ENCODE measurements around the gene HACD1. TPM values are rescaled to one million over a fixed set of nuclear protein-coding genes. Genes with fewer than 3 reads are reported as not detected.

Gene HACD1
- total RNA-seq, 4 donors from 2014 or later, result 2.6 to 48.9 (median 18.4) TPM

- H3K36me3 ChIP-seq, result no peaks in the 10 kb centered on the region
- no peaks in the 10 kb centered on the region for H3K4me1 ChIP-seq
- no peak for TF ChIP-seq POLR2A (IDR thresholded peaks at IDR 0.05)
- TF ChIP-seq, protein P1, sequence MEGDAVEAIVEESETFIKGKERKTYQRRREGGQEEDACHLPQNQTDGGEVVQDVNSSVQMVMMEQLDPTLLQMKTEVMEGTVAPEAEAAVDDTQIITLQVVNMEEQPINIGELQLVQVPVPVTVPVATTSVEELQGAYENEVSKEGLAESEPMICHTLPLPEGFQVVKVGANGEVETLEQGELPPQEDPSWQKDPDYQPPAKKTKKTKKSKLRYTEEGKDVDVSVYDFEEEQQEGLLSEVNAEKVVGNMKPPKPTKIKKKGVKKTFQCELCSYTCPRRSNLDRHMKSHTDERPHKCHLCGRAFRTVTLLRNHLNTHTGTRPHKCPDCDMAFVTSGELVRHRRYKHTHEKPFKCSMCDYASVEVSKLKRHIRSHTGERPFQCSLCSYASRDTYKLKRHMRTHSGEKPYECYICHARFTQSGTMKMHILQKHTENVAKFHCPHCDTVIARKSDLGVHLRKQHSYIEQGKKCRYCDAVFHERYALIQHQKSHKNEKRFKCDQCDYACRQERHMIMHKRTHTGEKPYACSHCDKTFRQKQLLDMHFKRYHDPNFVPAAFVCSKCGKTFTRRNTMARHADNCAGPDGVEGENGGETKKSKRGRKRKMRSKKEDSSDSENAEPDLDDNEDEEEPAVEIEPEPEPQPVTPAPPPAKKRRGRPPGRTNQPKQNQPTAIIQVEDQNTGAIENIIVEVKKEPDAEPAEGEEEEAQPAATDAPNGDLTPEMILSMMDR (IDR thresholded peaks at IDR 0.05), result peak; percentile 85 to 88 (median 87)
- intact Hi-C loops (cut with DNase I; ENCODE audit: low total_unique reads), result loop anchor here (10.0 kb wide), 1 partner anchor 137 kb away; no protein-coding TSS in a partner anchor
- H3K9me3 ChIP-seq, result no peaks in the 10 kb centered on the region
- no peaks in the 10 kb centered on the region for H3K27me3 ChIP-seq
- H3K4me3 ChIP-seq, result no peak overlapping the region
- no peak overlapping the region for H3K27ac ChIP-seq
- DNase-seq, result no peak
These were observed 9.4 kb downstream of the HACD1 start for GRCh38 chr10:17607603-17608332.

- intact Hi-C loops (cut with DNase I; ENCODE audit: low total_unique reads), result loop anchor here (10.0 kb wide), 1 partner anchor 138 kb away; no protein-coding TSS in a partner anchor
These were observed 10.1 kb downstream of the HACD1 start for GRCh38 chr10:17607060-17607459.

GRCh38 chr10:17606547-17607040 lies 10.6 kb downstream of the HACD1 start:
- TF ChIP-seq POLR2A (IDR thresholded peaks at IDR 0.05), result no peak
- TF ChIP-seq, protein P1 (IDR thresholded peaks at IDR 0.05), result no peak
- H3K4me1 ChIP-seq, result no peaks in the 10 kb centered on the region
- no peaks in the 10 kb centered on the region for H3K36me3 ChIP-seq
- no peak for DNase-seq
- no peaks in the 10 kb centered on the region for H3K27me3 ChIP-seq
- intact Hi-C loops (cut with DNase I; ENCODE audit: low total_unique reads), result loop anchor here (10.0 kb wide), 1 partner anchor 138 kb away; no protein-coding TSS in a partner anchor
- no peaks in the 10 kb centered on the region for H3K9me3 ChIP-seq
- no peak overlapping the region for H3K27ac ChIP-seq
- no peak overlapping the region for H3K4me3 ChIP-seq

More at GRCh38 chr10:17607060-17607459, 10.1 kb downstream of the HACD1 start:
- no peak overlapping the region for H3K27ac ChIP-seq
- DNase-seq, result no peak
- no peaks in the 10 kb centered on the region for H3K9me3 ChIP-seq
- no peak for TF ChIP-seq POLR2A (IDR thresholded peaks at IDR 0.05)
- TF ChIP-seq, protein P1 (IDR thresholded peaks at IDR 0.05), result no peak
- H3K4me3 ChIP-seq, result no peak overlapping the region
- H3K4me1 ChIP-seq, result no peaks in the 10 kb centered on the region
- H3K36me3 ChIP-seq, result no peaks in the 10 kb centered on the region
- H3K27me3 ChIP-seq, result no peaks in the 10 kb centered on the region

DNA sequence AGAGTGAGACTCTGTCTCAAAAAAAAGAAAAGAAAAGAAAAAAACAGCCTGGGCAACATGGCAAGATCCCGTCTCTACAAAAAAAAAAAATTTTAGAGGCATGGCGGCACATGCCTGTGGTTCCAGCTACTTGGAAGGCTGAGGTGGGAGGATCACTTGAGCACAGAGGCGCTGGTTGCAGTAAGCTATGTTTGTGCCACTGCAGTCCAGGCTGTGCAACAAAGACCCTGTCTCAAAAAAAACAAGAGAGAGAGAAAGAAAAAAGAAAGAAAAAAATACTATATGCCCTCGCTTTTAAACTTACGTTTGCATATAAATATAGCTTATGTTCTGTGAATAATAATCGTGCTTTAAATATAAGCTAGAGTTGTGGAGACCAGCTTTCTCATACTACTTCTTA lies 11.2 kb downstream of the HACD1 start:
- no peak for TF ChIP-seq POLR2A (IDR thresholded peaks at IDR 0.05)
- TF ChIP-seq, protein P1 (IDR thresholded peaks at IDR 0.05), result no peak
- no peak overlapping the region for H3K4me3 ChIP-seq
- H3K9me3 ChIP-seq, result no peaks in the 10 kb centered on the region
- H3K27me3 ChIP-seq, result no peaks in the 10 kb centered on the region
- no peaks in the 10 kb centered on the region for H3K36me3 ChIP-seq
- no peak overlapping the region for H3K27ac ChIP-seq
- no peak for DNase-seq
- no peaks in the 10 kb centered on the region for H3K4me1 ChIP-seq
- intact Hi-C loops (cut with DNase I; ENCODE audit: low total_unique reads), result loop anchor here (10.0 kb wide), 1 partner anchor 139 kb away; no protein-coding TSS in a partner anchor

DNA sequence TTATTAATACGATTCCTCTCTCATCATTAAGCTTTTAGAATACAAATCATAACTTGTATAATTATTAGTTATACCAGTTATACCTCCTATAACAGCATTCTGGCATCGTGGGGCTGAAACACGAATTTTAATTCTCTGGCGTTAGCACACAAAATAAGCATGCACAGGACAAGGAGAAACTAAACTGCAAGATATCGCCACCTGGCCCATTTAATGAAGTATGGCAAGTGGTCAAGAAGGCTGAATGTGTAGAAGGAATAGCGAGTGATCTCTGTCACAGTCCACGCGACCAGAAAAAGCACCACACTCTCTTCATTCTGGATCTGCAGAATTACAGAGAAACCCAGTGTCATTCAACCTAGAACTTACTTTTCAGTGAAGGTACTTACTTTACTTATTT lies 18.1 kb downstream of the HACD1 start:
- Histone ChIP-seq H3K27me3 (no peaks in the 10 kb centered on the region), H3K27ac (no peak overlapping the region), H3K4me3 (no peak overlapping the region), H3K4me1 (no peaks in the 10 kb centered on the region), H3K36me3 (no peaks in the 10 kb centered on the region), H3K9me3 (no peaks in the 10 kb centered on the region)
- TF ChIP-seq POLR2A (IDR thresholded peaks at IDR 0.05), result no peak
- TF ChIP-seq, protein P1 (IDR thresholded peaks at IDR 0.05), result peak in 1 of 4 experiments; percentile 31
- no peak for DNase-seq
- intact Hi-C loops (cut with DNase I; ENCODE audit: low total_unique reads), result no loop called here

Data from uterus (tissue), 4 donors.